GDM1 (cell line): ENCODE data around the gene TTLL8.

Experiments
- DNase-seq: peaks from one replicate; lab custom pipeline; 2025; lab: John Stamatoyannopoulos, UW

TTLL8 gene

GRCh38 chr22:50082961-50083461, 24.9 kb upstream of the TTLL8 start:
- no peak for DNase-seq

GRCh38 chr22:50082197-50082715, 24.2 kb upstream of the TTLL8 start:
- no peak for DNase-seq

GRCh38 chr22:50081426-50082196, 23.5 kb upstream of the TTLL8 start:
- no peak for DNase-seq

GRCh38 chr22:50080077-50080465, 22.0 kb upstream of the TTLL8 start:
- no peak for DNase-seq

- DNase-seq = no peak
Observed at GRCh38 chr22:50078761-50079160, 20.7 kb upstream of the TTLL8 start.

GRCh38 chr22:50078246-50078645, 20.1 kb upstream of the TTLL8 start:
- no peak for DNase-seq

GRCh38 chr22:50076646-50077535, 18.8 kb upstream of the TTLL8 start:
- DNase-seq = no peak

- DNase-seq = no peak
Observed at GRCh38 chr22:50074551-50075530, 16.7 kb upstream of the TTLL8 start.

GRCh38 chr22:50074056-50074455, 16.0 kb upstream of the TTLL8 start:
- no peak for DNase-seq

- no peak for DNase-seq
Observed at GRCh38 chr22:50072714-50073538, 14.8 kb upstream of the TTLL8 start.

GRCh38 chr22:50072167-50072555, 14.1 kb upstream of the TTLL8 start:
- DNase-seq = no peak

GRCh38 chr22:50071432-50072166, 13.5 kb upstream of the TTLL8 start:
- DNase-seq = no peak

GRCh38 chr22:50070366-50070765, 12.3 kb upstream of the TTLL8 start:
- no peak for DNase-seq

GRCh38 chr22:50068096-50068495, 10.0 kb upstream of the TTLL8 start:
- no peak for DNase-seq

- DNase-seq = no peak
Observed at GRCh38 chr22:50067244-50067643, 9.1 kb upstream of the TTLL8 start.

GRCh38 chr22:50064453-50064852, 6.4 kb upstream of the TTLL8 start:
- DNase-seq = no peak

GRCh38 chr22:50063589-50064393, 5.7 kb upstream of the TTLL8 start:
- DNase-seq = no peak

- no peak for DNase-seq
Observed at GRCh38 chr22:50062509-50063135, 4.5 kb upstream of the TTLL8 start.
